H9 (cell line): ENCODE measurements around the gene RBMS3. TPM values are rescaled to one million over a fixed set of nuclear protein-coding genes. Genes with fewer than 3 reads are reported as not detected.
A peak's percentile ranks its signal among the peaks of the same experiment; 100 is the strongest.

Experiments used
- DNase-seq: peaks from one replicate; pipeline ENCODE4 v3.0.0-alpha.2; 2017
- H2AFZ ChIP-seq: one replicate; pipeline ENCODE4 v1.6.1; 2013; ENCODE audit warnings: mild to moderate bottlenecking, low read length, control low read depth, moderate library complexity
- H2AK5ac ChIP-seq: 2 replicates; pipeline ENCODE4 v1.6.1; 2013; ENCODE audit warnings: low read length, control low read depth, mixed read lengths; ENCODE audit not compliant: insufficient read length
- H2BK120ac ChIP-seq: one replicate; pipeline ENCODE4 v1.6.1; 2013; ENCODE audit warnings: low read depth, mild to moderate bottlenecking, low read length, control low read depth, inconsistent platforms; ENCODE audit not compliant: poor library complexity, severe bottlenecking
- H2BK12ac ChIP-seq: 2 replicates; pipeline ENCODE4 v1.6.1; 2013; ENCODE audit warnings: low read length, control low read depth, mixed read lengths, low read depth; ENCODE audit not compliant: insufficient read length
- H2BK15ac ChIP-seq: 2 replicates; pipeline ENCODE4 v1.6.1; 2013; ENCODE audit warnings: low read depth, low read length, control low read depth
- H2BK20ac ChIP-seq: one replicate; pipeline ENCODE4 v1.6.1; 2013; ENCODE audit warnings: low read depth, mild to moderate bottlenecking, low read length, control low read depth, inconsistent platforms; ENCODE audit not compliant: poor library complexity, severe bottlenecking
- H2BK5ac ChIP-seq: 2 replicates; pipeline ENCODE4 v1.6.1; 2013; ENCODE audit warnings: low read length, control low read depth, mixed read lengths; ENCODE audit not compliant: insufficient read length
- H3K14ac ChIP-seq: 2 replicates; pipeline ENCODE4 v1.6.1; 2013; ENCODE audit warnings: low read length, control low read depth; ENCODE audit not compliant: insufficient read depth
- H3K18ac ChIP-seq: 2 replicates; pipeline ENCODE4 v1.6.1; 2013; ENCODE audit warnings: low read depth, mild to moderate bottlenecking, mixed read lengths, low read length, control low read depth; ENCODE audit not compliant: insufficient read length
- H3K23ac ChIP-seq: 2 replicates; pipeline ENCODE4 v1.6.1; 2013; ENCODE audit warnings: low read length, control low read depth, mixed read lengths, low read depth; ENCODE audit not compliant: insufficient read length
- H3K23me2 ChIP-seq: 2 replicates; pipeline ENCODE4 v1.6.1; 2013; ENCODE audit warnings: low read depth, mild to moderate bottlenecking, mixed read lengths, low read length, control low read depth; ENCODE audit not compliant: insufficient read length, poor library complexity, severe bottlenecking
- H3K27ac ChIP-seq: 2 replicates; pipeline ENCODE4 v1.5.1; 2013; ENCODE audit warnings: low read length, control low read depth, mixed read lengths, low read depth; ENCODE audit not compliant: insufficient read length
- H3K27me3 ChIP-seq: 2 replicates; pipeline ENCODE4 v1.6.1; 2013; ENCODE audit warnings: low read length, control low read depth, inconsistent platforms; ENCODE audit not compliant: insufficient read depth
- H3K4ac ChIP-seq: 2 replicates; pipeline ENCODE4 v1.6.1; 2013; ENCODE audit warnings: low read depth, mild to moderate bottlenecking, control low read depth, inconsistent platforms, low read length, moderate library complexity
- H3K4me1 ChIP-seq: 2 replicates; pipeline ENCODE4 v1.6.1; 2013; ENCODE audit warnings: low read length, control low read depth, inconsistent platforms; ENCODE audit not compliant: insufficient read depth
- H3K4me2 ChIP-seq: 2 replicates; pipeline ENCODE4 v1.6.1; 2013; ENCODE audit warnings: low read length, control low read depth, mixed read lengths; ENCODE audit not compliant: insufficient read length, insufficient read depth
- H3K56ac ChIP-seq: 2 replicates; pipeline ENCODE4 v1.6.1; 2013; ENCODE audit warnings: low read depth, mild to moderate bottlenecking, mixed read lengths, low read length, control low read depth; ENCODE audit not compliant: insufficient read length
- H3K79me1 ChIP-seq: 2 replicates; pipeline ENCODE4 v1.6.1; 2013; ENCODE audit warnings: low read depth, mild to moderate bottlenecking, moderate library complexity, low read length, control low read depth, inconsistent platforms; ENCODE audit not compliant: insufficient read depth, poor library complexity, severe bottlenecking
- H3K79me2 ChIP-seq: 2 replicates; pipeline ENCODE4 v1.6.1; 2013; ENCODE audit warnings: low read length, control low read depth, inconsistent platforms; ENCODE audit not compliant: insufficient read depth
- H3K9ac ChIP-seq: 2 replicates; pipeline ENCODE4 v1.6.1; 2013; ENCODE audit warnings: low read length, control low read depth, mixed read lengths; ENCODE audit not compliant: insufficient read length; ENCODE audit errors: extremely low read depth
- H3K9me3 ChIP-seq: one replicate; pipeline ENCODE4 v1.6.1; 2013; ENCODE audit warnings: low read depth, low read length, inconsistent platforms; ENCODE audit not compliant: control insufficient read depth
- H3T11ph ChIP-seq: one replicate; pipeline ENCODE4 v1.6.1; 2013; ENCODE audit warnings: mild to moderate bottlenecking, low read length, control low read depth, inconsistent platforms
- H4K20me1 ChIP-seq: one replicate; pipeline ENCODE4 v1.6.1; 2013; ENCODE audit not compliant: control insufficient read depth, insufficient read length, insufficient read depth
- H4K5ac ChIP-seq: 2 replicates; pipeline ENCODE4 v1.6.1; 2013; ENCODE audit warnings: low read depth, mild to moderate bottlenecking, mixed read lengths, low read length, control low read depth; ENCODE audit not compliant: insufficient read length
- H4K8ac ChIP-seq: replicated peaks from 2 replicates; pipeline ENCODE4 v1.6.1; 2013; ENCODE audit warnings: low read length, control low read depth, mixed read lengths, low read depth; ENCODE audit not compliant: insufficient read length
- H4K91ac ChIP-seq: 2 replicates; pipeline ENCODE4 v1.6.1; 2013; ENCODE audit warnings: low read depth, mild to moderate bottlenecking, moderate library complexity, mixed read lengths, low read length, control low read depth; ENCODE audit not compliant: insufficient read length
- H3K27ac Mint-ChIP-seq, 3 experiments: 2 replicates in 2 of 3; 3 replicates in 1 of 3; pipeline ENCODE4 v1.8.0; 2020 to 2021; ENCODE audit warnings: mixed read lengths in 3 of 3, mild to moderate bottlenecking in 1 of 3, moderate library complexity in 1 of 3
- H3K27me3 Mint-ChIP-seq: 2 replicates; pipeline ENCODE4 v1.8.0; 2021; ENCODE audit warnings: low read depth, mild to moderate bottlenecking, moderate library complexity, mixed read lengths
- H3K36me3 Mint-ChIP-seq, 3 experiments: 2 replicates in 2 of 3; 3 replicates in 1 of 3; pipeline ENCODE4 v1.8.0; 2020 to 2021; ENCODE audit warnings: low read depth in 3 of 3, mixed read lengths in 3 of 3; ENCODE audit not compliant: insufficient read depth in 1 of 3
- H3K4me1 Mint-ChIP-seq, 2 experiments: 2 replicates each; pipeline ENCODE4 v1.8.0; 2020; ENCODE audit warnings: mixed read lengths in 2 of 2
- H3K4me3 Mint-ChIP-seq, 2 experiments: 2 replicates in 1 of 2; 3 replicates in 1 of 2; pipeline ENCODE4 v1.8.0; 2020 to 2021; ENCODE audit warnings: mild to moderate bottlenecking in 2 of 2, mixed read lengths in 2 of 2, moderate library complexity in 1 of 2
- H3K9me3 Mint-ChIP-seq, 2 experiments: 2 replicates in 1 of 2; 3 replicates in 1 of 2; pipeline ENCODE4 v1.8.0; 2020; ENCODE audit warnings: mild to moderate bottlenecking in 2 of 2, mixed read lengths in 2 of 2, moderate library complexity in 1 of 2
- CTCF ChIP-seq: fragments of 200-600 bp; sonication (generic); conservative IDR thresholded peaks from 3 replicates; pipeline ENCODE4 v1.8.0; 2021; ENCODE audit warnings: antibody characterized with exemption, mild to moderate bottlenecking
- WGBS: extraction: QIAGEN DNeasy Blood & Tissue Kit; methylation state at CpG from one replicate; pipeline ENCODE4 v1.1.7; 2013; ENCODE audit warnings: missing lambda C conversion rate, low lambda C conversion rate, mixed read lengths; ENCODE audit not compliant: insufficient read length; ENCODE audit errors: extremely low coverage; 5-methylcytosine and 5-hydroxymethylcytosine counted together
- total RNA-seq: library from RNA; stranded (reverse); gene quantifications from 2 replicates; pipeline ENCODE4 v1.2.1, GENCODE V29; 2021

The RBMS3 gene
- total RNA-seq, 1 experiment from 2014 or later: 8.1 TPM

- Histone ChIP-seq H3K56ac (no peak overlapping the region), H2BK120ac (no peak overlapping the region), H3K14ac (no peak overlapping the region), H3K9ac (no peak overlapping the region), H2AFZ (no peak overlapping the region), H4K91ac (no peak overlapping the region), H2BK15ac (no peak overlapping the region), H3K79me1 (no peaks in the 10 kb centered on the region), H3K4me1 (peaks cover 5% of the 10 kb centered on the region; the same call in 1 of the 2 replicates), H3K9me3 (no peaks in the 10 kb centered on the region), H3T11ph (no peak overlapping the region), H3K79me2 (no peaks in the 10 kb centered on the region), H4K20me1 (no peaks in the 10 kb centered on the region), H2AK5ac (no peak overlapping the region), H3K23ac (no peak overlapping the region), H2BK12ac (no peak overlapping the region), H3K27ac (no peak overlapping the region), H3K27me3 (no peaks in the 10 kb centered on the region), H2BK5ac (no peak overlapping the region), H3K4ac (no peak overlapping the region), H4K5ac (no peak overlapping the region), H3K4me2 (no peak overlapping the region), H4K8ac (no peak overlapping the region), H3K23me2 (no peaks in the 10 kb centered on the region), H3K18ac (no peak overlapping the region), H2BK20ac (no peak overlapping the region)
- no peak overlapping the region for H3K4me3 Mint-ChIP-seq
- TF ChIP-seq CTCF: no peak
- no peaks in the 10 kb centered on the region for H3K9me3 Mint-ChIP-seq
- peaks cover 12 to 15% of the 10 kb centered on the region in 2 experiments; a peak in 3 of 4 replicates for H3K4me1 Mint-ChIP-seq
- no CpG with 5 or more reads among the region's 8 CpGs for WGBS
- no peak for DNase-seq
- no peaks in the 10 kb centered on the region for H3K27me3 Mint-ChIP-seq
- no peaks in the 10 kb centered on the region for H3K36me3 Mint-ChIP-seq
- H3K27ac Mint-ChIP-seq: peak overlapping the region; percentile 18 to 81 (median 56); a peak in 4 of 7 replicates
These were observed 428.0 kb downstream of the RBMS3 start for GRCh38 chr3:29708884-29709283.
